ENCODE data around the gene CHRNA7.

The CHRNA7 gene

DNA sequence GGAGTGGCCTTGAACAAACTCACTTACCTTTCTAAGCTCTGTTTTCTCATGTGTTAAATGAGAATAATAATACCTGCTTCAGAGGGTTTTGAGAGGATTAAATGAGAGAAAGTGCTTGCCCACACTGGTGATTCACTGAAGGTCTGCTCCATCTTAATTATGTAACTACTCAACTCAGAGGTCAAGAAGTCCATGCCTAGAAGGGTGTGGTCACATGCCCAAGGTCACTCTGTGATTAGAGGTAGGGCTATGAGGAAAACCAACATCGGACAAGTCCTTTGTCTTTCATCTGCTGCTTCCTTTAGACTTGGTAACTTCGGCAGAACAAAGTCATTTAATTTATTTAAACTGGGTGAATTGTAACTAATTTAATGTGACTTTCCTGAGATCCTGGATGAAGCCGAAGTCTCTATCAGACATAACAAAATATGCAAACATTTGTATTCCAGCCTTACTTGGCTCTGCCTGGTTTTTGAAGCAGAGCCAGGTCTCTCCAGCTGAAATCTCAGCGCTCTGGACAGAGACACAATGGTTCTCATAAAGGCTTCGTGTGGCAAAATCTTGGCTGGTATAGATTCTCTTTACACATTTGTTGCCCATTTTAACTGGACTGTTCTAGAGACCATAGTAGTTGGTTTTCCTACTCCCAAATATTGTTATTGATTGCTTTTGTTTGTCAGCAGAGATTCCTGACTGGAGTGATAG lies 3.0 kb downstream of the CHRNA7 start:
- Histone ChIP-seq H3K27ac (replicated peaks) (no peak overlapping the region), H3K27me3 (ENCODE audit: insufficient read depth, poor library complexity, severe bottlenecking) (peaks cover 35% of the 10 kb centered on the region), H3K4me3 (replicated peaks; ENCODE audit: insufficient read depth, low read length) (no peak overlapping the region)
- no peak for DNase-seq (ENCODE audit: low read depth in 1 of 2, low spot score in 1 of 2)
- TF ChIP-seq, protein P1, sequence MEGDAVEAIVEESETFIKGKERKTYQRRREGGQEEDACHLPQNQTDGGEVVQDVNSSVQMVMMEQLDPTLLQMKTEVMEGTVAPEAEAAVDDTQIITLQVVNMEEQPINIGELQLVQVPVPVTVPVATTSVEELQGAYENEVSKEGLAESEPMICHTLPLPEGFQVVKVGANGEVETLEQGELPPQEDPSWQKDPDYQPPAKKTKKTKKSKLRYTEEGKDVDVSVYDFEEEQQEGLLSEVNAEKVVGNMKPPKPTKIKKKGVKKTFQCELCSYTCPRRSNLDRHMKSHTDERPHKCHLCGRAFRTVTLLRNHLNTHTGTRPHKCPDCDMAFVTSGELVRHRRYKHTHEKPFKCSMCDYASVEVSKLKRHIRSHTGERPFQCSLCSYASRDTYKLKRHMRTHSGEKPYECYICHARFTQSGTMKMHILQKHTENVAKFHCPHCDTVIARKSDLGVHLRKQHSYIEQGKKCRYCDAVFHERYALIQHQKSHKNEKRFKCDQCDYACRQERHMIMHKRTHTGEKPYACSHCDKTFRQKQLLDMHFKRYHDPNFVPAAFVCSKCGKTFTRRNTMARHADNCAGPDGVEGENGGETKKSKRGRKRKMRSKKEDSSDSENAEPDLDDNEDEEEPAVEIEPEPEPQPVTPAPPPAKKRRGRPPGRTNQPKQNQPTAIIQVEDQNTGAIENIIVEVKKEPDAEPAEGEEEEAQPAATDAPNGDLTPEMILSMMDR (IDR thresholded peaks at IDR 0.05; ENCODE audit: insufficient read depth, low read length) = no peak
- no peak for TF ChIP-seq GABPA (IDR thresholded peaks at IDR 0.05; ENCODE audit: low read depth)
- TF ChIP-seq REST (IDR thresholded peaks at IDR 0.05; ENCODE audit: insufficient replicate concordance, low read depth) = no peak
- TF ChIP-seq SPI1 (IDR thresholded peaks at IDR 0.05; ENCODE audit: borderline replicate concordance, low read depth) = no peak
- TF ChIP-seq POLR2AphosphoS5 (IDR thresholded peaks at IDR 0.05; ENCODE audit: low read depth) = no peak

DNA sequence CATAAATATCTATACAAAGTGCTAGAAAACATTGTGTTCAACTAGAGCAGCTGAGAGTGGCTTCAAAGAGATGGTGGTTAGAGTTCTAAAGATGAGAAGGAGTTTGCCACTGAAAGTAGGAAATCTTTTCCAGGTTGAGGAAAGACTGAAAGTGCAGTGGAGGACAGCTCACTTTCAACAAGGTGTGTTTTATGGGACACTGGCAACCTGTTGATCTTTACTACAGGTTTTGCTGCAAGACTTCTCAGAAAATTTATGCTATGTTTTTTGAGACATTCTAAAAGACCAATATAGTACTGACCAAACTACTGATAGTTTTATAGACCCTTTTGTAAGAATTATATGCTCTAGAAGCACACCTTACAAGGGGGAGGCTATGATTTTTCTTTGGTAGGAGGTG lies 3.8 kb downstream of the CHRNA7 start:
- H3K27ac ChIP-seq (replicated peaks) = no peak overlapping the region
- H3K27me3 ChIP-seq (ENCODE audit: insufficient read depth, poor library complexity, severe bottlenecking) = peaks cover 27% of the 10 kb centered on the region
- no peak for TF ChIP-seq SPI1 (IDR thresholded peaks at IDR 0.05; ENCODE audit: borderline replicate concordance, low read depth)
- TF ChIP-seq, protein P1 (IDR thresholded peaks at IDR 0.05; ENCODE audit: insufficient read depth, low read length) = no peak
- no peak for TF ChIP-seq GABPA (IDR thresholded peaks at IDR 0.05; ENCODE audit: low read depth)
- no peak for TF ChIP-seq POLR2AphosphoS5 (IDR thresholded peaks at IDR 0.05; ENCODE audit: low read depth)
- TF ChIP-seq REST (IDR thresholded peaks at IDR 0.05; ENCODE audit: insufficient replicate concordance, low read depth) = no peak
- H3K4me3 ChIP-seq (replicated peaks; ENCODE audit: insufficient read depth, low read length) = no peak overlapping the region
- DNase-seq (ENCODE audit: low read depth in 1 of 2, low spot score in 1 of 2) = no peak

GRCh38 chr15:32035285-32035684 lies 5.0 kb downstream of the CHRNA7 start:
- Histone ChIP-seq H3K4me3 (replicated peaks; ENCODE audit: insufficient read depth, low read length) (no peak overlapping the region), H3K27me3 (ENCODE audit: insufficient read depth, poor library complexity, severe bottlenecking) (peaks cover 17% of the 10 kb centered on the region), H3K27ac (replicated peaks) (no peak overlapping the region)
- TF ChIP-seq GABPA (IDR thresholded peaks at IDR 0.05; ENCODE audit: low read depth) = no peak
- no peak for TF ChIP-seq REST (IDR thresholded peaks at IDR 0.05; ENCODE audit: insufficient replicate concordance, low read depth)
- TF ChIP-seq, protein P1 (IDR thresholded peaks at IDR 0.05; ENCODE audit: insufficient read depth, low read length) = no peak
- no peak for TF ChIP-seq POLR2AphosphoS5 (IDR thresholded peaks at IDR 0.05; ENCODE audit: low read depth)
- TF ChIP-seq SPI1 (IDR thresholded peaks at IDR 0.05; ENCODE audit: borderline replicate concordance, low read depth) = no peak
- DNase-seq (ENCODE audit: low read depth in 1 of 2, low spot score in 1 of 2) = no peak

Data from HL-60 (cell line).